ENCODE data around the gene TRIB2. TPM values are rescaled to one million over a fixed set of nuclear protein-coding genes. Genes with fewer than 3 reads are reported as not detected.

TRIB2 gene
- total RNA-seq, 1 experiment from 2014 or later = 100.0 TPM

- H3K9me3 ChIP-seq (ENCODE audit: low read depth, low read length, poor library complexity, severe bottlenecking) = no peaks in the 10 kb centered on the region
- H3K4me1 ChIP-seq (ENCODE audit: insufficient read depth, low read length, poor library complexity, severe bottlenecking) = peaks cover 15% of the 10 kb centered on the region
- DNase-seq (ENCODE audit: low spot score) = no peak
- no peaks in the 10 kb centered on the region for H3K36me3 ChIP-seq (ENCODE audit: insufficient read depth, low read length, poor library complexity, severe bottlenecking)
- no peak overlapping the region for H3K4me3 ChIP-seq (ENCODE audit: low read depth, low read length, poor library complexity, severe bottlenecking)
- intact Hi-C loops (cut with micrococcal nuclease; ENCODE audit: unreplicated experiment) = no loop called here
- BruUV-seq (replicated peaks) = no TSS peak
- H3K27ac ChIP-seq (ENCODE audit: low read depth, low read length, poor library complexity, severe bottlenecking) = no peak overlapping the region
- ChIA-PET POLR2A (ENCODE audit: low non-redundant PET) (no interaction called here), CTCF (no interaction called here)
- TF ChIP-seq CTCF (conservative IDR thresholded peaks at IDR 0.05; ENCODE audit: low read depth, low read length) (no peak), EZH2 (IDR thresholded peaks at IDR 0.05; ENCODE audit: borderline replicate concordance, low read depth, low read length, poor library complexity, severe bottlenecking) (no peak)
- H3K27me3 ChIP-seq (replicated peaks; ENCODE audit: insufficient read depth, low read depth, low read length, poor library complexity) = no peaks in the 10 kb centered on the region
Observed at GRCh38 chr2:12711339-12711738, 5.4 kb upstream of the TRIB2 start.

- H3K36me3 ChIP-seq (ENCODE audit: insufficient read depth, low read length, poor library complexity, severe bottlenecking) = no peaks in the 10 kb centered on the region
- no peak overlapping the region for H3K4me3 ChIP-seq (ENCODE audit: low read depth, low read length, poor library complexity, severe bottlenecking)
- ChIA-PET CTCF (no interaction called here), POLR2A (ENCODE audit: low non-redundant PET) (no interaction called here)
- no peaks in the 10 kb centered on the region for H3K9me3 ChIP-seq (ENCODE audit: low read depth, low read length, poor library complexity, severe bottlenecking)
- TF ChIP-seq EZH2 (IDR thresholded peaks at IDR 0.05; ENCODE audit: borderline replicate concordance, low read depth, low read length, poor library complexity, severe bottlenecking) (no peak), CTCF (conservative IDR thresholded peaks at IDR 0.05; ENCODE audit: low read depth, low read length) (no peak)
- intact Hi-C loops (cut with micrococcal nuclease; ENCODE audit: unreplicated experiment) = no loop called here
- H3K27ac ChIP-seq (ENCODE audit: low read depth, low read length, poor library complexity, severe bottlenecking) = no peak overlapping the region
- H3K4me1 ChIP-seq (ENCODE audit: insufficient read depth, low read length, poor library complexity, severe bottlenecking) = peaks cover 15% of the 10 kb centered on the region
- DNase-seq (ENCODE audit: low spot score) = no peak
- no peaks in the 10 kb centered on the region for H3K27me3 ChIP-seq (replicated peaks; ENCODE audit: insufficient read depth, low read depth, low read length, poor library complexity)
- BruUV-seq (replicated peaks) = no TSS peak
Observed at GRCh38 chr2:12712881-12713280, 3.9 kb upstream of the TRIB2 start.

- Histone ChIP-seq H3K36me3 (ENCODE audit: insufficient read depth, low read length, poor library complexity, severe bottlenecking) (no peaks in the 10 kb centered on the region), H3K4me3 (ENCODE audit: low read depth, low read length, poor library complexity, severe bottlenecking) (no peak overlapping the region), H3K27me3 (replicated peaks; ENCODE audit: insufficient read depth, low read depth, low read length, poor library complexity) (no peaks in the 10 kb centered on the region), H3K9me3 (ENCODE audit: low read depth, low read length, poor library complexity, severe bottlenecking) (no peaks in the 10 kb centered on the region), H3K27ac (ENCODE audit: low read depth, low read length, poor library complexity, severe bottlenecking) (peak overlapping the region; percentile 91), H3K4me1 (ENCODE audit: insufficient read depth, low read length, poor library complexity, severe bottlenecking) (peaks cover 15% of the 10 kb centered on the region)
- intact Hi-C loops (cut with micrococcal nuclease; ENCODE audit: unreplicated experiment) = loop anchor here (5.0 kb wide), 2 partner anchors 102 to 542 kb away; no protein-coding TSS in a partner anchor
- DNase-seq (ENCODE audit: low spot score) = peak; percentile 60
- ChIA-PET POLR2A (ENCODE audit: low non-redundant PET) (interaction anchor here (0.7 kb wide), 1 partner anchor 216 kb away, joined by 3 read pairs; no protein-coding TSS in a partner anchor), CTCF (no interaction called here)
- BruUV-seq (replicated peaks) = no TSS peak
- no peak for TF ChIP-seq CTCF (conservative IDR thresholded peaks at IDR 0.05; ENCODE audit: low read depth, low read length)
- no peak for TF ChIP-seq EZH2 (IDR thresholded peaks at IDR 0.05; ENCODE audit: borderline replicate concordance, low read depth, low read length, poor library complexity, severe bottlenecking)
Observed at GRCh38 chr2:12714391-12715221, 2.1 kb upstream of the TRIB2 start.
